ENCODE results near the gene EFTUD2. TPM values are rescaled to one million over a fixed set of nuclear protein-coding genes. Genes with fewer than 3 reads are reported as not detected.

EFTUD2 gene
- total and polyA plus RNA-seq, 9 of the 15 experiments (the other 6 are each of a cell fraction or from before 2014, with no cell fraction given): 65.8 to 362 (median 218) TPM

- TF ChIP-seq STAG1 (CRISPR knock-in tag; IDR thresholded peaks at IDR 0.05; ENCODE audit: borderline replicate concordance) (no peak), ZNF277 (CRISPR knock-in tag; IDR thresholded peaks at IDR 0.05; ENCODE audit: borderline replicate concordance) (no peak), ATF6 (CRISPR knock-in tag; IDR thresholded peaks at IDR 0.05) (peak; percentile 49; the same call in 1 of the 2 replicates), HOMEZ (CRISPR knock-in tag; IDR thresholded peaks at IDR 0.05) (no peak), CHD1 (IDR thresholded peaks at IDR 0.05; ENCODE audit: low read length) (peak; percentile 56), BCOR (IDR thresholded peaks at IDR 0.05) (0 out of 2 replicates have a peak, but pooled peaks have one; percentile 22), ETV5 (CRISPR knock-in tag; IDR thresholded peaks at IDR 0.05; ENCODE audit: low read depth) (peak; percentile 86), ARNT (IDR thresholded peaks at IDR 0.05) (no peak; a peak in 1 of 4 replicates), TFAP4 (CRISPR knock-in tag; IDR thresholded peaks at IDR 0.05; ENCODE audit: borderline replicate concordance) (peak; percentile 88), ZNF140 (CRISPR knock-in tag; IDR thresholded peaks at IDR 0.05) (no peak), ZSCAN29 (IDR thresholded peaks at IDR 0.05) (no peak; the same call in 1 of the 2 replicates), PML (IDR thresholded peaks at IDR 0.05; ENCODE audit: low read length) (peak; percentile 56), HMGN3 (IDR thresholded peaks at IDR 0.05; ENCODE audit: borderline replicate concordance, extremely low read depth, insufficient read length, low read depth, low read length) (peak; percentile 63), PHF20 (IDR thresholded peaks at IDR 0.05; ENCODE audit: partially characterized antibody) (peak; percentile 98), U2AF2 (optimal IDR thresholded peaks at IDR 0.05; ENCODE audit: low read depth, low read length) (no peak), ZNF717 (CRISPR knock-in tag; IDR thresholded peaks at IDR 0.05) (no peak), DACH1 (IDR thresholded peaks at IDR 0.05; ENCODE audit: partially characterized antibody) (peak; percentile 99), ZNF740 (CRISPR knock-in tag; IDR thresholded peaks at IDR 0.05) (no peak), ZNF740 (tag; IDR thresholded peaks at IDR 0.05) (no peak), ARID1B (IDR thresholded peaks at IDR 0.05) (no peak; the same call in 1 of the 2 replicates)
These were observed at the start of gene EFTUD2 (continued) for GRCh38 chr17:44899074-44899782.

Data from K562 (cell line).